Measurements from ENCODE around the gene GEMIN7. TPM values are rescaled to one million over a fixed set of nuclear protein-coding genes. Genes with fewer than 3 reads are reported as not detected.

The GEMIN7 gene
- total RNA-seq, 1 experiment from 2014 or later, result 46.0 TPM

GRCh38 chr19:45138303-45138751, 59.3 kb downstream of the GEMIN7 start:
- DNase-seq, result no peak
- H3K79me1 ChIP-seq (ENCODE audit: insufficient read depth, low read depth, low read length, poor library complexity, severe bottlenecking), result no peaks in the 10 kb centered on the region
- no peak overlapping the region for H2BK120ac ChIP-seq (ENCODE audit: low read depth, low read length, poor library complexity, severe bottlenecking)
- H2BK5ac ChIP-seq (ENCODE audit: insufficient read length, low read length), result no peak overlapping the region
- Mint-ChIP-seq H3K27ac (peak overlapping the region in 2 of 3 experiments; percentile 26 to 89; a peak in 4 of 7 replicates), H3K4me3 (no peak overlapping the region; a peak in 1 of 5 replicates), H3K36me3 (ENCODE audit: insufficient read depth in 1 of 3, low read depth in 3 of 3) (peaks cover 10 to 22% (median 21%) of the 10 kb centered on the region in 3 experiments; a peak in 6 of 7 replicates), H3K9me3 (no peaks in the 10 kb centered on the region), H3K4me1 (peaks cover 27 to 29% of the 10 kb centered on the region in 2 experiments), H3K27me3 (ENCODE audit: low read depth) (no peaks in the 10 kb centered on the region)
- H3K9ac ChIP-seq (ENCODE audit: extremely low read depth, insufficient read length, low read length), result no peak overlapping the region
- no peaks in the 10 kb centered on the region for H3K4me1 ChIP-seq (ENCODE audit: insufficient read depth, low read length)
- H4K91ac ChIP-seq (ENCODE audit: insufficient read length, low read depth, low read length), result no peak overlapping the region
- H3T11ph ChIP-seq (ENCODE audit: low read length), result no peak overlapping the region
- H2BK20ac ChIP-seq (ENCODE audit: low read depth, low read length, poor library complexity, severe bottlenecking), result no peak overlapping the region
- H3K56ac ChIP-seq (ENCODE audit: insufficient read length, low read depth, low read length), result no peak overlapping the region
- H3K4me2 ChIP-seq (ENCODE audit: insufficient read depth, insufficient read length, low read length), result no peak overlapping the region
- no peak overlapping the region for H3K27ac ChIP-seq (ENCODE audit: insufficient read length, low read depth, low read length)
- no peak overlapping the region for H2AK5ac ChIP-seq (ENCODE audit: insufficient read length, low read length)
- H4K8ac ChIP-seq (replicated peaks; ENCODE audit: insufficient read length, low read depth, low read length), result no peak overlapping the region
- no peak overlapping the region for H2BK15ac ChIP-seq (ENCODE audit: low read depth, low read length)
- no peaks in the 10 kb centered on the region; the same call in 1 of the 2 replicates for H3K79me2 ChIP-seq (ENCODE audit: insufficient read depth, low read length)
- no peak overlapping the region for H3K14ac ChIP-seq (ENCODE audit: insufficient read depth, low read length)
- no peaks in the 10 kb centered on the region for H3K9me3 ChIP-seq (ENCODE audit: control insufficient read depth, low read depth, low read length)
- H4K5ac ChIP-seq (ENCODE audit: insufficient read length, low read depth, low read length), result no peak overlapping the region
- TF ChIP-seq CTCF (conservative IDR thresholded peaks at IDR 0.05), result no peak
- no peak overlapping the region for H3K23ac ChIP-seq (ENCODE audit: insufficient read length, low read depth, low read length)
- H3K18ac ChIP-seq (ENCODE audit: insufficient read length, low read depth, low read length), result no peak overlapping the region
- no peak overlapping the region for H2AFZ ChIP-seq (ENCODE audit: low read length)
- WGBS (ENCODE audit: extremely low coverage, insufficient read length, low lambda C conversion rate), result no CpG with 5 or more reads among the region's 11 CpGs
- H3K23me2 ChIP-seq (ENCODE audit: insufficient read length, low read depth, low read length, poor library complexity, severe bottlenecking), result no peaks in the 10 kb centered on the region
- H3K4ac ChIP-seq (ENCODE audit: low read depth, low read length), result no peak overlapping the region
- no peaks in the 10 kb centered on the region for H4K20me1 ChIP-seq (ENCODE audit: control insufficient read depth, insufficient read depth, insufficient read length)
- no peaks in the 10 kb centered on the region for H3K27me3 ChIP-seq (ENCODE audit: insufficient read depth, low read length)
- no peak overlapping the region for H2BK12ac ChIP-seq (ENCODE audit: insufficient read length, low read depth, low read length)

Measured in H9 (cell line).